Vagina (tissue), 2 donors: ENCODE data around the gene PRKCE.

Source experiments
- POLR2A ChIP-seq, 2 donors: fragments of 450-650 bp; IDR thresholded peaks; one replicate each; pipeline ENCODE4 v1.6.1; 2017; ENCODE audit warnings: antibody characterized with exemption in 2 of 2, mild to moderate bottlenecking in 2 of 2, moderate library complexity in 2 of 2
- POLR2AphosphoS5 ChIP-seq, 2 donors: sonication (generic); formaldehyde crosslinking; IDR thresholded peaks; one replicate each; pipeline ENCODE4 v1.9.0; 2017; ENCODE audit warnings: antibody characterized with exemption in 2 of 2, mild to moderate bottlenecking in 2 of 2, low read depth in 1 of 2; ENCODE audit not compliant: insufficient read depth in 1 of 2
- TF ChIP-seq, protein P1 (sequence below), 3 experiments: fragments of 450-650 bp in 2 of 3; fragments of 200-600 bp in 1 of 3; sonication (generic) in 1 of 3; IDR thresholded peaks; one replicate each; pipeline ENCODE4 v1.5.1; 2017 to 2019; ENCODE audit warnings: antibody characterized with exemption in 3 of 3, mild to moderate bottlenecking in 2 of 3, moderate library complexity in 2 of 3

DNA sequence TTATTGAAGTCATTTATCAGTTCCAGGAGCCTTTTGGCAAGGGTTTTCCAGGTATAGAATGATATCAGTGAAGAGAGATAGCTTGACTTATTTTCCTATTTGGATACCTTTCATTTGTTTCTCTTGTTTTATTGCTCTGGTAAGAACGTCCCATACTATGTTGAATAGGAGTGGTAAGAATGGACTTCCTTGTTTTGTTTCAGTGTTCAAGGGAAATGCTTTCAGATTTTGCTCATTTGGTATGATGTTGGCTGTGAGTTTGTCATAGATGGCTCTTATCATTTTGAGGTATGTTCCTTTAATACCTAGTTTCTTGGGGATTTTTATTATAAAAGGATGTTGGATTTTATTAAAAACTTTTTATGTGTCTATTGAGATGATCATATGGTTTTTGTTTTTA is 558.6 kb downstream of the PRKCE start:
- TF ChIP-seq POLR2A (IDR thresholded peaks at IDR 0.05), result no peak
- TF ChIP-seq, protein P1, sequence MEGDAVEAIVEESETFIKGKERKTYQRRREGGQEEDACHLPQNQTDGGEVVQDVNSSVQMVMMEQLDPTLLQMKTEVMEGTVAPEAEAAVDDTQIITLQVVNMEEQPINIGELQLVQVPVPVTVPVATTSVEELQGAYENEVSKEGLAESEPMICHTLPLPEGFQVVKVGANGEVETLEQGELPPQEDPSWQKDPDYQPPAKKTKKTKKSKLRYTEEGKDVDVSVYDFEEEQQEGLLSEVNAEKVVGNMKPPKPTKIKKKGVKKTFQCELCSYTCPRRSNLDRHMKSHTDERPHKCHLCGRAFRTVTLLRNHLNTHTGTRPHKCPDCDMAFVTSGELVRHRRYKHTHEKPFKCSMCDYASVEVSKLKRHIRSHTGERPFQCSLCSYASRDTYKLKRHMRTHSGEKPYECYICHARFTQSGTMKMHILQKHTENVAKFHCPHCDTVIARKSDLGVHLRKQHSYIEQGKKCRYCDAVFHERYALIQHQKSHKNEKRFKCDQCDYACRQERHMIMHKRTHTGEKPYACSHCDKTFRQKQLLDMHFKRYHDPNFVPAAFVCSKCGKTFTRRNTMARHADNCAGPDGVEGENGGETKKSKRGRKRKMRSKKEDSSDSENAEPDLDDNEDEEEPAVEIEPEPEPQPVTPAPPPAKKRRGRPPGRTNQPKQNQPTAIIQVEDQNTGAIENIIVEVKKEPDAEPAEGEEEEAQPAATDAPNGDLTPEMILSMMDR (IDR thresholded peaks at IDR 0.05), result no peak
- no peak for TF ChIP-seq POLR2AphosphoS5 (IDR thresholded peaks at IDR 0.05; ENCODE audit: insufficient read depth in 1 of 2, low read depth in 1 of 2)
